ENCODE measurements around the gene C11orf98.

DNA sequence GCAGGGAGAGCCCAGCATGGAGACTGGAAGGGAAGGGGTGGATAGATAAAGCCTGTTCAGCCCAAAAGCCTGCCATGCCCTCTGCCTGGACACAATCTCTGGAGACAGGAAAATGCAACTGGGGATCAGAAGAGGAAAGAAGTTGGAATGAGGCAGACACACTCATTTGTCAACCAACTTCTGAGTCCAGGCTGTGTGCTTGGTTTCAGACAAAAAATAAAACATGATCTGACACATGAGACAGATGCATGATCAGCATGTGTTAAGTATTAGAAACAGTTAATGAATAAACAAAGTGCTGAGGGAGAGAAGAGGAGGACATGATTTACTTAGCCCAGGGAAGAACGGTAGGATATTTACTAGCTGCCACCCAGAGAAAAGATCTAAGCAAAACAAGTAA lies 23.5 kb upstream of the C11orf98 start:
- TF ChIP-seq EZH2 (IDR thresholded peaks at IDR 0.05; ENCODE audit: borderline replicate concordance, low read depth, low read length, severe bottlenecking) (no peak), POLR2AphosphoS5 (IDR thresholded peaks at IDR 0.05; ENCODE audit: insufficient read depth, low read depth, low read length) (no peak), CTCF (IDR thresholded peaks at IDR 0.05; ENCODE audit: extremely low read depth in 1 of 2, insufficient read depth in 1 of 2, low read depth in 1 of 2, low read length in 2 of 2) (no peak), POLR2A (IDR thresholded peaks at IDR 0.05; ENCODE audit: low read depth, low read length) (no peak), FOS (IDR thresholded peaks at IDR 0.05; ENCODE audit: borderline replicate concordance, insufficient read depth, low read length) (no peak), MYC (IDR thresholded peaks at IDR 0.05; ENCODE audit: low read depth, low read length) (no peak), GATA2 (IDR thresholded peaks at IDR 0.05; ENCODE audit: insufficient read depth, insufficient read length, low read depth, low read length) (no peak)

Measured in endothelial cell of umbilical vein (primary cell).